Thyroid gland (tissue), 4 donors: ENCODE results near the gene ANO7.

Source experiments
- POLR2A ChIP-seq, 2 donors: fragments of 450-650 bp; IDR thresholded peaks; one replicate each; pipeline ENCODE4 v1.6.1; 2017; ENCODE audit warnings: antibody characterized with exemption in 2 of 2, mild to moderate bottlenecking in 2 of 2, moderate library complexity in 1 of 2
- TF ChIP-seq, protein P1 (sequence below), 6 experiments: fragments of 200-600 bp in 3 of 6; fragments of 450-650 bp in 3 of 6; sonication (generic) in 3 of 6; IDR thresholded peaks; one replicate each; pipeline ENCODE4 v1.5.1; 2016 to 2019; ENCODE audit warnings: antibody characterized with exemption in 6 of 6, mild to moderate bottlenecking in 2 of 6, inconsistent platforms in 1 of 6, moderate library complexity in 1 of 6

DNA sequence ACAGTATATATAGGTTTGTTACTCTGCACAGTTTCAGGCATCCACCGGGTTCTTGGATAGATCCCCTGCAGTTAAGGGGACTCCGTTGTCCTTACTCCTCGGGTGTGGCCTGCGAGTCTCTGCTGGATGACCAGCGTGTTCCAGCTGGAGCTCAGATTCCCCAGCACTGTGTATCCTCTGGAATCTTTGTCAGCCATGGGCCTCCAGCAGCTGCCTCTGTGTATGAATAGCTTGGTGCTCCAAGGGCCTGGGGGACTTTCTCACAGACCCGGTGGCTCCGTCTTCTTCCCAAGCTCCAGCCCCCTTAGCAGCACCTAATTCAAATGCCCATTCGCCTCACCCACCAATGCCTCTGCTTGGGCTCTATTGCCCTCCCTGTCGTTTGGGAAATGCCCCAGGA is 6.3 kb downstream of the ANO7 start:
- TF ChIP-seq, protein P1, sequence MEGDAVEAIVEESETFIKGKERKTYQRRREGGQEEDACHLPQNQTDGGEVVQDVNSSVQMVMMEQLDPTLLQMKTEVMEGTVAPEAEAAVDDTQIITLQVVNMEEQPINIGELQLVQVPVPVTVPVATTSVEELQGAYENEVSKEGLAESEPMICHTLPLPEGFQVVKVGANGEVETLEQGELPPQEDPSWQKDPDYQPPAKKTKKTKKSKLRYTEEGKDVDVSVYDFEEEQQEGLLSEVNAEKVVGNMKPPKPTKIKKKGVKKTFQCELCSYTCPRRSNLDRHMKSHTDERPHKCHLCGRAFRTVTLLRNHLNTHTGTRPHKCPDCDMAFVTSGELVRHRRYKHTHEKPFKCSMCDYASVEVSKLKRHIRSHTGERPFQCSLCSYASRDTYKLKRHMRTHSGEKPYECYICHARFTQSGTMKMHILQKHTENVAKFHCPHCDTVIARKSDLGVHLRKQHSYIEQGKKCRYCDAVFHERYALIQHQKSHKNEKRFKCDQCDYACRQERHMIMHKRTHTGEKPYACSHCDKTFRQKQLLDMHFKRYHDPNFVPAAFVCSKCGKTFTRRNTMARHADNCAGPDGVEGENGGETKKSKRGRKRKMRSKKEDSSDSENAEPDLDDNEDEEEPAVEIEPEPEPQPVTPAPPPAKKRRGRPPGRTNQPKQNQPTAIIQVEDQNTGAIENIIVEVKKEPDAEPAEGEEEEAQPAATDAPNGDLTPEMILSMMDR (IDR thresholded peaks at IDR 0.05): no peak
- no peak for TF ChIP-seq POLR2A (IDR thresholded peaks at IDR 0.05)
